ENCODE results near the gene MYO5B. TPM values are rescaled to one million over a fixed set of nuclear protein-coding genes. Genes with fewer than 3 reads are reported as not detected.
"Not testable (repeated sequence)": the region's sequence is repeated elsewhere in the genome, so short reads cannot be mapped to it uniquely, and the experiment has no call there.

The MYO5B gene
- total RNA-seq, 2 experiments from 2014 or later: 0.78 TPM; not detected in 1

- Mint-ChIP-seq H3K4me1 (no peaks in the 10 kb centered on the region), H3K27me3 (peaks cover 3% of the 10 kb centered on the region), H3K36me3 (no peaks in the 10 kb centered on the region), H3K4me3 (no peak overlapping the region), H3K27ac (no peak overlapping the region), H3K9me3 (no peaks in the 10 kb centered on the region)
- DNase-seq: peak; percentile 39
These were observed 296.5 kb downstream of the MYO5B start for GRCh38 chr18:49898421-49898820.

GRCh38 chr18:49894517-49895226 lies 300.3 kb downstream of the MYO5B start:
- no peaks in the 10 kb centered on the region for H3K9me3 Mint-ChIP-seq
- no peaks in the 10 kb centered on the region for H3K4me1 Mint-ChIP-seq
- no peaks in the 10 kb centered on the region for H3K36me3 Mint-ChIP-seq
- DNase-seq: no peak
- peaks cover 3% of the 10 kb centered on the region for H3K27me3 Mint-ChIP-seq
- no peak overlapping the region for H3K27ac Mint-ChIP-seq
- no peak overlapping the region for H3K4me3 Mint-ChIP-seq

GRCh38 chr18:49893036-49893435 lies 301.9 kb downstream of the MYO5B start:
- no peak overlapping the region for H3K27ac Mint-ChIP-seq
- H3K36me3 Mint-ChIP-seq: no peaks in the 10 kb centered on the region
- no peak overlapping the region for H3K4me3 Mint-ChIP-seq
- no peaks in the 10 kb centered on the region for H3K4me1 Mint-ChIP-seq
- DNase-seq: no peak
- no peaks in the 10 kb centered on the region for H3K9me3 Mint-ChIP-seq
- H3K27me3 Mint-ChIP-seq: peaks cover 3% of the 10 kb centered on the region

GRCh38 chr18:49892148-49892924 lies 302.6 kb downstream of the MYO5B start:
- no peaks in the 10 kb centered on the region for H3K9me3 Mint-ChIP-seq
- no peak overlapping the region for H3K27ac Mint-ChIP-seq
- no peaks in the 10 kb centered on the region for H3K36me3 Mint-ChIP-seq
- H3K27me3 Mint-ChIP-seq: peaks cover 3% of the 10 kb centered on the region
- H3K4me3 Mint-ChIP-seq: no peak overlapping the region
- H3K4me1 Mint-ChIP-seq: no peaks in the 10 kb centered on the region
- no peak for DNase-seq

- H3K27me3 Mint-ChIP-seq: no peaks in the 10 kb centered on the region
- no peaks in the 10 kb centered on the region for H3K9me3 Mint-ChIP-seq
- no peaks in the 10 kb centered on the region for H3K36me3 Mint-ChIP-seq
- no peak for DNase-seq
- H3K4me1 Mint-ChIP-seq: no peaks in the 10 kb centered on the region
- H3K4me3 Mint-ChIP-seq: no peak overlapping the region
- no peak overlapping the region for H3K27ac Mint-ChIP-seq
These were observed 304.9 kb downstream of the MYO5B start for GRCh38 chr18:49890041-49890440.

- not testable (repeated sequence) for H3K27ac Mint-ChIP-seq, H3K9me3 Mint-ChIP-seq, DNase-seq, H3K36me3 Mint-ChIP-seq, H3K27me3 Mint-ChIP-seq, H3K4me1 Mint-ChIP-seq, H3K4me3 Mint-ChIP-seq
These were observed 305.4 kb downstream of the MYO5B start for GRCh38 chr18:49889552-49889951.

- H3K27ac Mint-ChIP-seq: no peak overlapping the region
- H3K4me3 Mint-ChIP-seq: no peak overlapping the region
- no peaks in the 10 kb centered on the region for H3K36me3 Mint-ChIP-seq
These were observed 307.8 kb downstream of the MYO5B start for GRCh38 chr18:49886891-49887764.

GRCh38 chr18:49884959-49885358 lies 310.0 kb downstream of the MYO5B start:
- Mint-ChIP-seq H3K27me3 (peaks cover 7% of the 10 kb centered on the region), H3K36me3 (no peaks in the 10 kb centered on the region), H3K27ac (no peak overlapping the region), H3K4me3 (no peak overlapping the region), H3K9me3 (no peaks in the 10 kb centered on the region), H3K4me1 (no peaks in the 10 kb centered on the region)
- DNase-seq: no peak

More at GRCh38 chr18:49886891-49887764, 307.8 kb downstream of the MYO5B start:
- no peaks in the 10 kb centered on the region for H3K9me3 Mint-ChIP-seq
- H3K27me3 Mint-ChIP-seq: peaks cover 4% of the 10 kb centered on the region
- DNase-seq: no peak
- no peaks in the 10 kb centered on the region for H3K4me1 Mint-ChIP-seq

GRCh38 chr18:49884465-49884864 lies 310.5 kb downstream of the MYO5B start:
- H3K4me1 Mint-ChIP-seq: no peaks in the 10 kb centered on the region
- H3K36me3 Mint-ChIP-seq: no peaks in the 10 kb centered on the region
- no peak for DNase-seq
- H3K27ac Mint-ChIP-seq: no peak overlapping the region
- no peak overlapping the region for H3K4me3 Mint-ChIP-seq
- no peaks in the 10 kb centered on the region for H3K9me3 Mint-ChIP-seq
- peaks cover 10% of the 10 kb centered on the region for H3K27me3 Mint-ChIP-seq

GRCh38 chr18:49880661-49881060 lies 314.3 kb downstream of the MYO5B start:
- Mint-ChIP-seq H3K4me1 (no peaks in the 10 kb centered on the region), H3K9me3 (no peaks in the 10 kb centered on the region), H3K4me3 (no peak overlapping the region), H3K27ac (no peak overlapping the region), H3K27me3 (peaks cover 27% of the 10 kb centered on the region), H3K36me3 (no peaks in the 10 kb centered on the region)
- no peak for DNase-seq

GRCh38 chr18:49879271-49879580 lies 315.7 kb downstream of the MYO5B start:
- no peak for DNase-seq
- Mint-ChIP-seq H3K27me3 (peaks cover 27% of the 10 kb centered on the region), H3K4me3 (no peak overlapping the region), H3K9me3 (no peaks in the 10 kb centered on the region), H3K36me3 (no peaks in the 10 kb centered on the region), H3K27ac (no peak overlapping the region), H3K4me1 (peaks cover 2% of the 10 kb centered on the region)

GRCh38 chr18:49878567-49879270 lies 316.2 kb downstream of the MYO5B start:
- H3K27ac Mint-ChIP-seq: no peak overlapping the region
- peaks cover 27% of the 10 kb centered on the region for H3K27me3 Mint-ChIP-seq
- no peaks in the 10 kb centered on the region for H3K9me3 Mint-ChIP-seq
- no peaks in the 10 kb centered on the region for H3K36me3 Mint-ChIP-seq
- peaks cover 6% of the 10 kb centered on the region for H3K4me1 Mint-ChIP-seq
- DNase-seq: no peak
- no peak overlapping the region for H3K4me3 Mint-ChIP-seq

GRCh38 chr18:49878015-49878414 lies 316.9 kb downstream of the MYO5B start:
- Mint-ChIP-seq H3K4me1 (peaks cover 6% of the 10 kb centered on the region), H3K27me3 (peaks cover 27% of the 10 kb centered on the region), H3K27ac (no peak overlapping the region), H3K9me3 (no peaks in the 10 kb centered on the region), H3K36me3 (no peaks in the 10 kb centered on the region), H3K4me3 (no peak overlapping the region)
- DNase-seq: no peak

GRCh38 chr18:49876536-49876935 lies 318.4 kb downstream of the MYO5B start:
- Mint-ChIP-seq H3K27me3 (peaks cover 23% of the 10 kb centered on the region), H3K36me3 (no peaks in the 10 kb centered on the region), H3K27ac (no peak overlapping the region)

GRCh38 chr18:49875783-49876182 lies 319.2 kb downstream of the MYO5B start:
- H3K9me3 Mint-ChIP-seq: no peaks in the 10 kb centered on the region
- no peak overlapping the region for H3K4me3 Mint-ChIP-seq
- no peaks in the 10 kb centered on the region for H3K36me3 Mint-ChIP-seq
- H3K27ac Mint-ChIP-seq: no peak overlapping the region
- H3K4me1 Mint-ChIP-seq: peaks cover 11% of the 10 kb centered on the region
- peaks cover 23% of the 10 kb centered on the region for H3K27me3 Mint-ChIP-seq
- no peak for DNase-seq

More at GRCh38 chr18:49876536-49876935, 318.4 kb downstream of the MYO5B start:
- no peak for DNase-seq
- no peaks in the 10 kb centered on the region for H3K9me3 Mint-ChIP-seq
- no peak overlapping the region for H3K4me3 Mint-ChIP-seq
- H3K4me1 Mint-ChIP-seq: peaks cover 11% of the 10 kb centered on the region

Measured in activated naive CD8-positive, alpha-beta T cell treated with anti-CD3 and anti-CD28 coated beads for 36 hours (primary cell).